Measurements from ENCODE around the gene SCART1.
"Not testable (repeated sequence)": the region's sequence is repeated elsewhere in the genome, so short reads cannot be mapped to it uniquely, and the experiment has no call there.

SCART1 gene

GRCh38 chr10:133515471-133515870 lies 61.7 kb downstream of the SCART1 start:
- TF ChIP-seq CTCF (IDR thresholded peaks at IDR 0.05; ENCODE audit: low read depth, low read length, missing control alignments) = no peak
- DNase-seq (ENCODE audit: extremely low read depth, low read depth) = no peak
- H3K4me3 ChIP-seq (replicated peaks; ENCODE audit: low read depth, low read length) = no peak overlapping the region

- no peak for TF ChIP-seq CTCF (IDR thresholded peaks at IDR 0.05; ENCODE audit: low read depth, low read length, missing control alignments)
- H3K4me3 ChIP-seq (replicated peaks; ENCODE audit: low read depth, low read length) = no peak overlapping the region
Observed at GRCh38 chr10:133516057-133516456, 62.3 kb downstream of the SCART1 start.

GRCh38 chr10:133518517-133518916 lies 64.8 kb downstream of the SCART1 start:
- not testable (repeated sequence) for DNase-seq (ENCODE audit: extremely low read depth, low read depth); H3K4me3 ChIP-seq (replicated peaks; ENCODE audit: low read depth, low read length)

More at GRCh38 chr10:133516057-133516456, 62.3 kb downstream of the SCART1 start:
- no peak for DNase-seq (ENCODE audit: extremely low read depth, low read depth)

Measured in HFF-Myc (cell line).